H1 (cell line): ENCODE results near the gene TFB1M. TPM values are rescaled to one million over a fixed set of nuclear protein-coding genes. Genes with fewer than 3 reads are reported as not detected.

Source experiments
- CTCF ChIA-PET: fragments of 300-600 bp; sonication (Branson Sonifier 250); formaldehyde crosslinking; loops from one replicate; lab custom pipeline; 2021; ENCODE audit not compliant: partially characterized antibody; lab: Charles Lee
- POLR2A ChIA-PET: fragments of 300-600 bp; sonication (Branson Sonifier 250); formaldehyde crosslinking; loops from one replicate; lab custom pipeline; 2021; ENCODE audit warnings: inconsistent platforms; ENCODE audit not compliant: partially characterized antibody; lab: Charles Lee
- DNase-seq, 2 experiments: peaks; one replicate each; pipeline versions ENCODE4 v3.0.0 to v3.0.0-alpha.2; 2010 to 2022; ENCODE audit warnings: low spot score in 2 of 2, low read depth in 1 of 2, mixed read lengths in 1 of 2
- FAIRE-seq: peaks from 2 replicates; lab custom pipeline; 2011; peaks lifted over from hg19 to GRCh38; lab: Jason Lieb, UNC
- H2AFZ ChIP-seq: 2 replicates; pipeline ENCODE4 v1.8.1; 2012; ENCODE audit warnings: low read length, inconsistent platforms
- H2AK5ac ChIP-seq: 2 replicates; pipeline ENCODE4 v1.6.1; 2013; ENCODE audit warnings: low read depth, low read length
- H2BK120ac ChIP-seq: replicated peaks from 2 replicates; pipeline ENCODE3; 2013; ENCODE audit warnings: low read depth, low read length, inconsistent platforms
- H2BK12ac ChIP-seq: 2 replicates; pipeline ENCODE4 v1.6.1; 2013; ENCODE audit warnings: low read depth, low read length
- H2BK15ac ChIP-seq: 2 replicates; pipeline ENCODE4 v1.6.1; 2013; ENCODE audit warnings: low read length
- H2BK20ac ChIP-seq: 2 replicates; pipeline ENCODE4 v1.6.1; 2013; ENCODE audit warnings: low read length
- H2BK5ac ChIP-seq: 2 replicates; pipeline ENCODE4 v1.6.1; 2013; ENCODE audit warnings: low read depth, low read length
- H3K14ac ChIP-seq: 2 replicates; pipeline ENCODE4 v1.6.1; 2013; ENCODE audit warnings: inconsistent platforms; ENCODE audit not compliant: insufficient read length
- H3K18ac ChIP-seq: 2 replicates; pipeline ENCODE4 v1.6.1; 2013; ENCODE audit warnings: low read length; ENCODE audit errors: extremely low read depth
- H3K23ac ChIP-seq: 2 replicates; pipeline ENCODE4 v1.6.1; 2013; ENCODE audit warnings: inconsistent platforms; ENCODE audit not compliant: insufficient read length
- H3K23me2 ChIP-seq: 2 replicates; pipeline ENCODE4 v1.6.1; 2013; ENCODE audit warnings: low read depth, low read length
- H3K27ac ChIP-seq: 2 replicates; pipeline ENCODE4 v1.6.1; 2011; ENCODE audit warnings: low read depth, low read length, inconsistent platforms
- H3K27me3 ChIP-seq, 4 experiments: replicated peaks in 1 of 4; 1 replicate in 1 of 4; 2 replicates in 3 of 4; pipeline versions ENCODE4 v1.6.1 to v1.8.1; 2011 to 2013; ENCODE audit warnings: low read length in 3 of 4, mild to moderate bottlenecking in 3 of 4, inconsistent platforms in 2 of 4, mixed read lengths in 2 of 4, moderate library complexity in 1 of 4; ENCODE audit not compliant: control insufficient read depth in 3 of 4, insufficient read depth in 3 of 4; ENCODE audit errors: extremely low read depth in 1 of 4
- H3K36me3 ChIP-seq, 4 experiments: 2 replicates each; pipeline versions ENCODE4 v1.6.1 to v1.8.1; 2011 to 2013; ENCODE audit warnings: mild to moderate bottlenecking in 4 of 4, low read length in 3 of 4, moderate library complexity in 2 of 4, control low read depth in 1 of 4, inconsistent platforms in 1 of 4; ENCODE audit not compliant: insufficient read depth in 4 of 4, control insufficient read depth in 2 of 4
- H3K4ac ChIP-seq: replicated peaks from 2 replicates; pipeline ENCODE3; 2013; ENCODE audit warnings: low read length, low read depth, mixed read lengths, inconsistent platforms; ENCODE audit not compliant: insufficient read length
- H3K4me1 ChIP-seq, 4 experiments: replicated peaks in 1 of 4; 1 replicate in 1 of 4; 2 replicates in 3 of 4; pipeline versions ENCODE4 v1.6.1 to v1.8.1; 2011 to 2013; ENCODE audit warnings: low read length in 3 of 4, inconsistent platforms in 2 of 4, mixed read lengths in 1 of 4; ENCODE audit not compliant: insufficient read depth in 4 of 4, control insufficient read depth in 3 of 4
- H3K4me2 ChIP-seq, 2 experiments: 2 replicates each; pipeline versions ENCODE4 v1.6.1 to v1.8.1; 2011 to 2013; ENCODE audit warnings: low read depth in 2 of 2, low read length in 2 of 2, control low read depth in 1 of 2, inconsistent platforms in 1 of 2, mild to moderate bottlenecking in 1 of 2; ENCODE audit not compliant: insufficient read depth in 1 of 2
- H3K4me3 ChIP-seq, 4 experiments: fragments of 200-600, 300-600 bp in 1 of 4; sonication (generic), shearing (Covaris generic), sonication (Bioruptor Twin) in 1 of 4; 2 replicates each; pipeline versions ENCODE4 v1.5.1 to v1.8.1; 2011 to 2016; ENCODE audit warnings: low read length in 4 of 4, low read depth in 3 of 4, control low read depth in 2 of 4, inconsistent platforms in 2 of 4, mild to moderate bottlenecking in 2 of 4, mixed read lengths in 1 of 4, moderate library complexity in 1 of 4; ENCODE audit not compliant: insufficient read depth in 2 of 4; ENCODE audit errors: extremely low read depth in 1 of 4
- H3K56ac ChIP-seq: replicated peaks from 2 replicates; pipeline ENCODE3; 2013; ENCODE audit warnings: low read depth, mild to moderate bottlenecking, mixed read lengths, low read length, inconsistent platforms; ENCODE audit not compliant: insufficient read length
- H3K79me1 ChIP-seq: 2 replicates; pipeline ENCODE4 v1.6.1; 2013; ENCODE audit warnings: low read depth, low read length, control low read depth
- H3K79me2 ChIP-seq, 2 experiments: 2 replicates each; pipeline versions ENCODE4 v1.6.1 to v1.8.1; 2012 to 2013; ENCODE audit warnings: low read length in 2 of 2, mild to moderate bottlenecking in 2 of 2, inconsistent platforms in 1 of 2; ENCODE audit not compliant: insufficient read depth in 2 of 2, control insufficient read depth in 1 of 2
- H3K9ac ChIP-seq, 4 experiments: replicated peaks in 1 of 4; 1 replicate in 1 of 4; 2 replicates in 3 of 4; pipeline versions ENCODE4 v1.6.1 to v1.8.1; 2011 to 2013; ENCODE audit warnings: low read depth in 3 of 4, low read length in 3 of 4, control low read depth in 2 of 4, mild to moderate bottlenecking in 2 of 4, moderate library complexity in 2 of 4, inconsistent platforms in 1 of 4; ENCODE audit errors: extremely low read depth in 1 of 4
- H3K9me3 ChIP-seq, 2 experiments: 2 replicates each; pipeline versions ENCODE4 v1.6.1 to v1.8.1; 2012 to 2013; ENCODE audit warnings: mild to moderate bottlenecking in 2 of 2, moderate library complexity in 2 of 2, control low read depth in 1 of 2, inconsistent platforms in 1 of 2, low read depth in 1 of 2, low read length in 1 of 2, mixed read lengths in 1 of 2; ENCODE audit not compliant: insufficient read depth in 2 of 2
- H4K20me1 ChIP-seq, 2 experiments: replicated peaks in 1 of 2; 2 replicates each; pipeline versions ENCODE3 to v1.8.1; 2011 to 2013; ENCODE audit warnings: inconsistent platforms in 2 of 2, low read length in 2 of 2, mild to moderate bottlenecking in 1 of 2; ENCODE audit not compliant: insufficient read depth in 2 of 2, control insufficient read depth in 1 of 2
- H4K5ac ChIP-seq: 2 replicates; pipeline ENCODE4 v1.6.1; 2013; ENCODE audit warnings: low read length, low read depth, mixed read lengths, inconsistent platforms; ENCODE audit not compliant: insufficient read length
- H4K8ac ChIP-seq: 2 replicates; pipeline ENCODE4 v1.8.0; 2013; ENCODE audit warnings: mild to moderate bottlenecking, moderate library complexity, low read length, inconsistent platforms; ENCODE audit not compliant: insufficient read depth; ENCODE audit errors: extremely low read depth
- H4K91ac ChIP-seq: replicated peaks from 2 replicates; pipeline ENCODE3; 2013; ENCODE audit warnings: low read length, mixed read lengths, inconsistent platforms; ENCODE audit not compliant: insufficient read length
- CEBPB ChIP-seq: IDR thresholded peaks from 2 replicates; pipeline ENCODE4 v1.6.1; 2012; ENCODE audit warnings: low read depth, low read length
- PHF8 ChIP-seq: fragments of 200-600 bp; sonication (generic); conservative IDR thresholded peaks from 2 replicates; pipeline ENCODE4 v1.7.1; 2012; ENCODE audit warnings: low read depth, mild to moderate bottlenecking, inconsistent platforms, low read length, moderate library complexity
- POLR2A ChIP-seq, 2 experiments: IDR thresholded peaks; 1 replicate in 1 of 2; 2 replicates in 1 of 2; pipeline ENCODE4 v1.6.1; 2011; ENCODE audit warnings: low read depth in 2 of 2, low read length in 2 of 2, mild to moderate bottlenecking in 2 of 2; ENCODE audit errors: control extremely low read depth in 1 of 2
- RBBP5 ChIP-seq: IDR thresholded peaks from 2 replicates; pipeline ENCODE4 v1.7.1; 2012; ENCODE audit warnings: low read depth, mild to moderate bottlenecking, inconsistent platforms, low read length, moderate library complexity, borderline replicate concordance
- SP2 ChIP-seq: IDR thresholded peaks from 2 replicates; pipeline ENCODE4 v1.6.1; 2012; ENCODE audit warnings: mild to moderate bottlenecking, low read length, inconsistent platforms
- TCF12 ChIP-seq: IDR thresholded peaks from 2 replicates; pipeline ENCODE4 v1.6.1; 2011; ENCODE audit warnings: low read depth, mild to moderate bottlenecking, low read length
- WGBS, 2 experiments: shearing (Covaris generic) in 1 of 2; methylation state at CpG; one replicate each; pipeline versions ENCODE4 v1.1.6 to v1.1.7; 2013 to 2015; ENCODE audit warnings: low lambda C conversion rate in 2 of 2, mixed read lengths in 2 of 2, inconsistent platforms in 1 of 2, low coverage in 1 of 2, missing lambda C conversion rate in 1 of 2; ENCODE audit not compliant: insufficient replicate concordance in 2 of 2, insufficient coverage in 1 of 2, insufficient read length in 1 of 2; ENCODE audit errors: extremely low coverage in 1 of 2, missing lambda C conversion rate in 1 of 2; 5-methylcytosine and 5-hydroxymethylcytosine counted together
- polyA plus RNA-seq, 7 experiments: library from polyadenylated mRNA; depleted of rRNA in 3 of 7; stranded (reverse) in 5 of 7; unstranded in 2 of 7; fragments of >200 nt in 5 of 7; fragments of 200-250 nt in 2 of 7; gene quantifications; 1 replicate in 5 of 7; 2 replicates in 1 of 7; 4 replicates in 1 of 7; pipeline versions ENCODE4 v1.2.1 to v1.2.3, GENCODE V29; 2011 to 2013; ENCODE audit warnings: missing spikeins in 2 of 7, mixed read lengths in 2 of 7
- total RNA-seq: library from RNA; stranded (reverse); fragmentation: NEBNext Ultra II Directional; extraction: Animal tissue kit (Norgen Biotek cat#: 25700); gene quantifications from 2 replicates; pipeline ENCODE4 v1.2.1, GENCODE V29; 2021
- TF ChIP-seq, protein P1 (sequence below): IDR thresholded peaks from 2 replicates; pipeline ENCODE4 v1.6.1; 2011; ENCODE audit warnings: low read depth, mild to moderate bottlenecking, low read length; ENCODE audit not compliant: insufficient read depth

The TFB1M gene
- total and polyA plus RNA-seq, 2 of the 8 experiments (the other 6 are each of a cell fraction or from before 2014, with no cell fraction given) = 28.2 to 49.4 TPM

DNA sequence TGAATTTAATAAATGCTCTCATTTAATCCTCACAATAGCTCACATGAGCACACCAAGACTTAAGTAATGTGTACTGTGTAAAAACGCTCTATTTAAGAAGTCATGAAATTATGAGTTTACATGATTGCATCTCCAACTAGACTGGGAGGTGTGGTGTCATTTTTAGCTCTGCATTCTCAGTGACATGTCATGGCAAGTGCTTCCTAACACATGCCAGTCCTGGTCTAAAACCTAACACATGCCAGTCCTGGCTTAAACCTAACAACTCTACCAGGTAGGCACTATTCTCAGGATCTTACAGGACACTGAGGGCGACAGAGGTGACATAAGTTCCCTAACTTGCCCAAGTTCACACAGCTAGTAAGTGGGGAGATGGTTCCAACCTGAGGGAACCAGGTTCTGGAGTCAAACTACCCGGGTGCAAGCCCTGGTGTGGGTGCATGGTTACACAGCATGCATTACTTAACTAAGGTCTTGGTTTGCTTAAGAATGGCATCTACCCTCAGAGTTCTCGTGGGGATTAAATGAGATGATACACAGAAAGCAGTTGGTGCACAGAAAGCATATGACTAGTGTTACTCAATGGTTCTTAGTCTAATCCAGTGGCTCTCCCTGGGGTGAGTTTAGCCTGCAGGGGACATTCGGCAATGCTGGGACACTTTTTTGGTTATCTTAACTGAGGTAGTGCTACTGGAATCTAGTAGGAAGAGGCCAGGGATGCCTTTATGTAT is 35.8 kb downstream of the TFB1M start:
- H4K91ac ChIP-seq = no peak overlapping the region
- no peak overlapping the region for H3K4ac ChIP-seq
- H3K14ac ChIP-seq = no peak overlapping the region
- no peaks in the 10 kb centered on the region for H3K79me2 ChIP-seq
- H2AFZ ChIP-seq = no peak overlapping the region
- CTCF ChIA-PET = interaction anchor here (0.6 to 2.5 kb wide), 8 partner anchors 11 to 351 kb away, joined by 3 to 16 read pairs (median 3); no protein-coding TSS in a partner anchor
- H3K27me3 ChIP-seq = no peaks in the 10 kb centered on the region
- H4K5ac ChIP-seq = no peak overlapping the region
- H2BK120ac ChIP-seq = no peak overlapping the region
- H3K9me3 ChIP-seq = no peaks in the 10 kb centered on the region; a peak in 1 of 4 replicates
- no peak overlapping the region for H2BK12ac ChIP-seq
- DNase-seq (no peak), FAIRE-seq (peak; percentile 28)
- 89% methylated on average over 5 of the region's 5 CpGs; no CpG with 5 or more reads in 1 of the 2 experiments for WGBS, 2 experiments
- peaks cover 3% of the 10 kb centered on the region; the same call in 1 of the 2 replicates for H3K79me1 ChIP-seq
- no peak overlapping the region for H3K18ac ChIP-seq
- H3K9ac ChIP-seq = no peak overlapping the region
- no peak overlapping the region for H3K23ac ChIP-seq
- H3K4me1 ChIP-seq = peaks cover 0 to 4% (median 2%) of the 10 kb centered on the region in 4 experiments; a peak in 2 of 7 replicates
- POLR2A ChIA-PET = interaction anchor here (1.3 kb wide), 1 partner anchor 35 kb away, joined by 3 read pairs; no protein-coding TSS in a partner anchor
- no peak overlapping the region for H3K4me2 ChIP-seq
- H3K56ac ChIP-seq = no peak overlapping the region
- TF ChIP-seq RBBP5 (no peak), CEBPB (no peak), TCF12 (no peak), POLR2A (IDR thresholded peaks at IDR 0.05; ENCODE audit: control extremely low read depth in 1 of 2, low read depth in 2 of 2, low read length in 2 of 2) (no peak), SP2 (no peak), PHF8 (no peak)
- TF ChIP-seq, protein P1, sequence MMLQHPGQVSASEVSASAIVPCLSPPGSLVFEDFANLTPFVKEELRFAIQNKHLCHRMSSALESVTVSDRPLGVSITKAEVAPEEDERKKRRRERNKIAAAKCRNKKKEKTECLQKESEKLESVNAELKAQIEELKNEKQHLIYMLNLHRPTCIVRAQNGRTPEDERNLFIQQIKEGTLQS = no peak
- no peak overlapping the region for H2BK5ac ChIP-seq
- no peak overlapping the region for H2AK5ac ChIP-seq
- peaks cover 0 to 2% of the 10 kb centered on the region in 2 experiments for H4K20me1 ChIP-seq
- no peak overlapping the region for H3K4me3 ChIP-seq
- peaks cover 0 to 25% (median 4%) of the 10 kb centered on the region in 4 experiments; a peak in 6 of 8 replicates for H3K36me3 ChIP-seq
- no peak overlapping the region for H2BK15ac ChIP-seq
- no peak overlapping the region for H2BK20ac ChIP-seq
- H4K8ac ChIP-seq = no peak overlapping the region
- no peak overlapping the region for H3K27ac ChIP-seq
- no peaks in the 10 kb centered on the region for H3K23me2 ChIP-seq
